Trophoblast cell (in vitro differentiated cells and primary cell): ENCODE results near the gene ISCU.

Source experiments
- DNase-seq, 2 donors: peaks; one replicate each; pipeline ENCODE4 v3.0.0-alpha.2; 2016
- H2AFZ ChIP-seq: 2 replicates; pipeline ENCODE4 v1.6.1; 2013; ENCODE audit warnings: low read length, moderate library complexity, mild to moderate bottlenecking; ENCODE audit not compliant: insufficient read depth, poor library complexity
- H2AK5ac ChIP-seq: 2 replicates; pipeline ENCODE4 v1.6.1; 2013; ENCODE audit warnings: mild to moderate bottlenecking, low read length
- H2BK120ac ChIP-seq: 2 replicates; pipeline ENCODE4 v1.6.1; 2013; ENCODE audit warnings: low read length, mild to moderate bottlenecking, moderate library complexity; ENCODE audit not compliant: insufficient read depth, poor library complexity
- H2BK12ac ChIP-seq: 2 replicates; pipeline ENCODE4 v1.6.1; 2013; ENCODE audit warnings: mild to moderate bottlenecking, low read length, moderate library complexity
- H2BK5ac ChIP-seq: 2 replicates; pipeline ENCODE4 v1.6.1; 2013; ENCODE audit warnings: low read length, low read depth, moderate library complexity, mild to moderate bottlenecking; ENCODE audit not compliant: poor library complexity
- H3K14ac ChIP-seq: 2 replicates; pipeline ENCODE4 v1.6.1; 2013; ENCODE audit warnings: mild to moderate bottlenecking, low read length
- H3K18ac ChIP-seq: 2 replicates; pipeline ENCODE4 v1.6.1; 2013; ENCODE audit warnings: mild to moderate bottlenecking, low read length
- H3K23ac ChIP-seq: 2 replicates; pipeline ENCODE4 v1.6.1; 2013; ENCODE audit warnings: low read length
- H3K27ac ChIP-seq: 2 replicates; pipeline ENCODE4 v1.5.1; 2013; ENCODE audit warnings: low read depth, mild to moderate bottlenecking, inconsistent platforms, low read length, moderate library complexity
- H3K27me3 ChIP-seq: 2 replicates; pipeline ENCODE4 v1.6.1; 2013; ENCODE audit warnings: inconsistent platforms, mild to moderate bottlenecking, low read length, moderate library complexity; ENCODE audit not compliant: insufficient read depth
- H3K36me3 ChIP-seq, 2 experiments: 1 replicate in 1 of 2; 2 replicates in 1 of 2; pipeline ENCODE4 v1.6.1; 2013; ENCODE audit warnings: low read length in 2 of 2, mild to moderate bottlenecking in 2 of 2, moderate library complexity in 1 of 2; ENCODE audit not compliant: insufficient read depth in 2 of 2, control insufficient read depth in 1 of 2
- H3K4ac ChIP-seq: 2 replicates; pipeline ENCODE4 v1.6.1; 2013; ENCODE audit warnings: low read depth, mild to moderate bottlenecking, low read length, moderate library complexity
- H3K4me1 ChIP-seq, 2 experiments: 1 replicate in 1 of 2; 2 replicates in 1 of 2; pipeline ENCODE4 v1.6.1; 2013; ENCODE audit warnings: low read length in 2 of 2, mild to moderate bottlenecking in 2 of 2, moderate library complexity in 1 of 2; ENCODE audit not compliant: insufficient read depth in 2 of 2, control insufficient read depth in 1 of 2
- H3K4me2 ChIP-seq: 2 replicates; pipeline ENCODE4 v1.6.1; 2013; ENCODE audit warnings: inconsistent platforms, mild to moderate bottlenecking, low read length, moderate library complexity
- H3K4me3 ChIP-seq: 2 replicates; pipeline ENCODE4 v1.5.1; 2013; ENCODE audit warnings: mild to moderate bottlenecking, low read depth, low read length, inconsistent platforms
- H3K79me1 ChIP-seq: one replicate; pipeline ENCODE4 v1.6.1; 2013; ENCODE audit warnings: low read length
- H3K79me2 ChIP-seq: 2 replicates; pipeline ENCODE4 v1.6.1; 2013; ENCODE audit warnings: low read length, mild to moderate bottlenecking; ENCODE audit not compliant: control insufficient read depth, insufficient read depth, poor library complexity
- H3K9ac ChIP-seq: 2 replicates; pipeline ENCODE4 v1.6.1; 2013; ENCODE audit warnings: mild to moderate bottlenecking, low read length
- H3K9me3 ChIP-seq: 2 replicates; pipeline ENCODE4 v1.6.1; 2013; ENCODE audit warnings: low read depth, mild to moderate bottlenecking, control low read depth, inconsistent platforms, low read length; ENCODE audit not compliant: insufficient read depth
- H4K12ac ChIP-seq: 2 replicates; pipeline ENCODE4 v1.6.1; 2013; ENCODE audit warnings: low read depth, mild to moderate bottlenecking, low read length, moderate library complexity
- H4K8ac ChIP-seq: 2 replicates; pipeline ENCODE4 v1.6.1; 2013; ENCODE audit warnings: low read depth, mild to moderate bottlenecking, low read length, moderate library complexity
- H4K91ac ChIP-seq: one replicate; pipeline ENCODE4 v1.6.1; 2013; ENCODE audit warnings: low read depth, mild to moderate bottlenecking, low read length, moderate library complexity
- WGBS: extraction: QIAGEN DNeasy Blood & Tissue Kit; methylation state at CpG from one replicate; pipeline ENCODE4 v1.1.7; 2013; ENCODE audit warnings: missing lambda C conversion rate; ENCODE audit not compliant: insufficient read length, insufficient coverage; ENCODE audit errors: extremely low coverage; 5-methylcytosine and 5-hydroxymethylcytosine counted together

Gene ISCU

DNA sequence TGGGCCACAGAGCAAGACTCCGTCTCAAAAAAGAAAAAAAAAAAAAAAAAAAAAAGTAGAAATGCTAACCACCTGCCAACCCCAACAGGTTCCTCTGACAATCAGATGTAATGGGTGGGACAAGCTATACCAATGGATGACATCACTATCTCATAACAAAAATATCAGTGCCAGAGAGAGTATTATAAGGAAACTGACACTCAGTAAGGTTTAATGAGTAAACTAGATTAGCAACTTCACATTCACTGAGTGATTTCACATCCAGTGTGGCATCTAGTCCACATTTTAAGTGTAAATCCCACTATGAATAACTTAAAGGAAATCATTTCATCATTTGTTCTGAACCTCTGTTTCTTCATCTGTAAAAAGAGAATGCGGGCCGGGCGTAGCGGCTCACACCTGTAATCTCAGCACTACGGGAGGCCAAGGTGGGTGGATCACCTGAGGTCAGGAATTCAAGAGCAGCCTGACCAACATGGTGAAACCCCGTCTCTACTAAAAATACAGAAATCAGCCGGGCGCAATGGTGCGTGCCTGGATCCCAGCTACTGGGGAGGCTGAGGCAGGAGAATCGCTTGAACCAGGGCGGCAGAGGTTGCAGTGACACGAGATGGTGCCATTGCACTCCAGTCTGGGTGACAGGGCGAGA lies 3.3 kb upstream of the ISCU start:
- no peak overlapping the region for H2BK12ac ChIP-seq
- DNase-seq: peak in 1 of 2 donors; percentile 27
- H3K79me1 ChIP-seq: peaks cover 21% of the 10 kb centered on the region
- no peak overlapping the region for H3K4me3 ChIP-seq
- H2BK5ac ChIP-seq: no peak overlapping the region
- no peak overlapping the region for H4K8ac ChIP-seq
- no peak overlapping the region for H3K18ac ChIP-seq
- H4K91ac ChIP-seq: no peak overlapping the region
- no peak overlapping the region for H2BK120ac ChIP-seq
- H3K4me1 ChIP-seq: peaks cover 4 to 11% of the 10 kb centered on the region in 2 experiments
- H3K4ac ChIP-seq: peak overlapping the region; percentile 91
- H3K23ac ChIP-seq: no peak overlapping the region
- H3K36me3 ChIP-seq: peaks cover 7 to 18% of the 10 kb centered on the region in 2 experiments
- H3K27me3 ChIP-seq: no peaks in the 10 kb centered on the region
- H2AK5ac ChIP-seq: no peak overlapping the region
- H3K4me2 ChIP-seq: no peak overlapping the region
- no peak overlapping the region for H3K14ac ChIP-seq
- H2AFZ ChIP-seq: no peak overlapping the region
- no peak overlapping the region for H4K12ac ChIP-seq
- H3K27ac ChIP-seq: no peak overlapping the region
- H3K79me2 ChIP-seq: peaks cover 29% of the 10 kb centered on the region
- H3K9me3 ChIP-seq: peaks cover 2% of the 10 kb centered on the region
- no peak overlapping the region for H3K9ac ChIP-seq
- no CpG with 5 or more reads among the region's 14 CpGs for WGBS

DNA sequence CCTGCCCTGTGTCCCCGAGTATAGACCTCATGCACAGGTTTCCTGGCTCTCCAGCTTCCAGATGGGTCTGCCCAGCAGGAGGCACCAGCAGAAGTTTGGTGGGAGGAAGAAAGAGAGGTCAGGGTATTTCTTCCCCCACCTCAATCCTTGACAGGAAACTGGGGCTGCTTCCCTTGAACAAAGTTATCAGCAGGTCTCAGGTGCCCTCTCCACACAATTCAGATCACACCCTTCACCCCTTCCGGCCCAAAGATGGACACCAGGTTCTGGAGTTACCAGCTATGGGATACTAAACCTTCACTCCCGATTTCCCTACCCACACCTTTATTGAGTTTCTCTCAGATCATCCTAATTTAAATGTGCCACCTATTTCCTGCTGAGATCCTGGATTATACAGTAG lies 2.6 kb upstream of the ISCU start:
- no peak overlapping the region for H4K12ac ChIP-seq
- no peak overlapping the region for H3K4me3 ChIP-seq
- H3K79me1 ChIP-seq: peaks cover 21% of the 10 kb centered on the region
- H3K9ac ChIP-seq: no peak overlapping the region
- no peak overlapping the region for H3K14ac ChIP-seq
- no peak overlapping the region for H3K27ac ChIP-seq
- H2BK5ac ChIP-seq: no peak overlapping the region
- no peak overlapping the region for H3K18ac ChIP-seq
- H2BK12ac ChIP-seq: no peak overlapping the region
- no peak overlapping the region for H4K8ac ChIP-seq
- no peak overlapping the region for H2AK5ac ChIP-seq
- peaks cover 2% of the 10 kb centered on the region for H3K9me3 ChIP-seq
- H3K27me3 ChIP-seq: no peaks in the 10 kb centered on the region
- H2AFZ ChIP-seq: no peak overlapping the region
- peak overlapping the region; percentile 83 for H3K4ac ChIP-seq
- H3K23ac ChIP-seq: no peak overlapping the region
- WGBS: no CpG with 5 or more reads among the region's 3 CpGs
- peaks cover 7 to 24% of the 10 kb centered on the region in 2 experiments for H3K36me3 ChIP-seq
- peaks cover 4 to 11% of the 10 kb centered on the region in 2 experiments for H3K4me1 ChIP-seq
- H4K91ac ChIP-seq: no peak overlapping the region
- no peak overlapping the region for H2BK120ac ChIP-seq
- H3K4me2 ChIP-seq: peak overlapping the region; percentile 92
- H3K79me2 ChIP-seq: peaks cover 29% of the 10 kb centered on the region
- no peak for DNase-seq

DNA sequence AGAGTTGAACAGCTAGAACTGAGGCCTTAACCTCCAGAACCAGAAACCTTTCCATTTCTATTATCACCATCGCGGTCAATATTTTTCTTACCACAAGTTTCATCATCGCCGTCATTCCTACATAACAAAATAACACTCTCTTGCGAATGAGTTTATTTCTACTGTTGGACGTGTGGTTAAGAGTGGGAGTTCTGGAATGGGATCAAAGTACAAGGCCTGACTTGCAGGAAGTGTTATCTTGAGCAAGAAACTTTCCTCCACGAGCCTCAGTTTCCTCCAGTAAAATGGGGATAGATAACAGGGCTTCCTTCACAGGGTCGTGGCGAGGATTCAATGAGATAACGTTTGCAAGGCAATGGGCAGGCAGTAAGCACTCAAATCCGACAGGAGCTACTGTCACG lies 2.1 kb upstream of the ISCU start:
- Histone ChIP-seq H3K4ac (peak overlapping the region; percentile 100), H2BK120ac (peak overlapping the region; percentile 95), H3K4me1 (peaks cover 6 to 11% of the 10 kb centered on the region in 2 experiments), H3K79me2 (peaks cover 29% of the 10 kb centered on the region), H4K8ac (peak overlapping the region; percentile 100), H3K27me3 (no peaks in the 10 kb centered on the region), H2BK5ac (no peak overlapping the region), H2AK5ac (no peak overlapping the region), H4K91ac (peak overlapping the region; percentile 99), H3K18ac (no peak overlapping the region), H3K4me2 (peak overlapping the region; percentile 92), H3K14ac (peak overlapping the region; percentile 99), H3K27ac (no peak overlapping the region), H3K79me1 (peaks cover 23% of the 10 kb centered on the region), H3K9me3 (peaks cover 2% of the 10 kb centered on the region), H2BK12ac (no peak overlapping the region), H3K4me3 (peak overlapping the region; percentile 97), H3K36me3 (peaks cover 8 to 29% of the 10 kb centered on the region in 2 experiments), H2AFZ (peak overlapping the region; percentile 99), H3K9ac (peak overlapping the region; percentile 96), H4K12ac (peak overlapping the region; percentile 99), H3K23ac (no peak overlapping the region)
- no CpG with 5 or more reads among the region's 12 CpGs for WGBS
- DNase-seq: peak in 1 of 2 donors; percentile 16

DNA sequence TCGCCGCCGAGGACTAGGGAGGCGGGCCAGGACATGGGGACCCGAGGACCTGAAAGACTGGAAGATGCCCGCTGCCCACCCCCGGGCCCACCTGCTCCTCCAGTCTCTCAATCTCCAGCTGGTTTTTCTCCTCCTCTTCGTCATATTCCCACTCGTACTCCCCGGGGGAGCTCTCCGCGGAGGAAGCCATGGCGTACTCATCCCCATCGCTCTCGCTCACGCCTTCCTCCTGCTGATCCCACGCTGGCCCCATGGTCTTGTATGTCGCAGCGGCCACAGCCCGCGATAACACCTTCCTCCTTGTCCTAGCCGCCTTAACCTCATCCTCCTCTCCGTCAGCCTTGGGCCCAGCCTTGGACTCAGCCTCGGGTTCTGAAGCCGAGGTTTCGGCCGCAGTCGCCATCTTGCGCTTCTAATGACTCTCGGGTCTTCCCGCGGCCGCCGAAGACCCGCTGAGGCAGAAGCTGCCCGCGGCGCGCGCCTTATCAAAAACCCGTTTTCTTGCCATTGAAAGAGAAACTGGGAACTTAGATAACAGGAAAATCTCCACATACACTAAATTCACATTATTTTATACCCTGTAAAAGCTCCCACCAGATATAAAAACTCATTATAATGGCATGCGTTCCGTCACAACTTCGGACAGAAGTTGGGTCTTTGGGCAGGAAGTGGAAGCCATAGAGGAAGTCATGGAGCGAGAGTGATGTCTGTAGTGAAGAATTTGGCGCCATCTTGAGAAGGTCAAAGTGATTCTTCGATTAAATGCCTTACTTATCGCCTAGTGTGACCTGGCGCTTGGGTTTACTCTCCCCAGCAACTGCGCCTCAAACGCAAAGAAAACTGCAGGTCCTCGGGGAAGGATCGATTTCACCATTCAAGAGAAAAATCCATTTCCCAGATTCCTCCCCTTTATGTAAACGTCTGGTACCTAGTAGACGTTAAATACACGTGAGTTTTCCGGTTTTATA lies 1.4 kb upstream of the ISCU start, which contains the start of gene SART3:
Gene SART3, minus strand, starts transcription at position 422 of the 968 bp plus-strand sequence. Its CDS starts 19 bp downstream, at position 403.
- H3K14ac ChIP-seq: peak within 1 kb of the TSS; percentile 99
- H4K8ac ChIP-seq: peak within 1 kb of the TSS; percentile 100
- H3K4me2 ChIP-seq: peak within 1 kb of the TSS; percentile 92
- H2AK5ac ChIP-seq: peak within 1 kb of the TSS; percentile 98
- peak within 1 kb of the TSS; percentile 99 for H2AFZ ChIP-seq
- H3K4ac ChIP-seq: peak within 1 kb of the TSS; percentile 100
- H3K18ac ChIP-seq: peak within 1 kb of the TSS; percentile 99
- peak within 1 kb of the TSS; percentile 96 for H3K9ac ChIP-seq
- H3K9me3 ChIP-seq: peaks cover 2% of the 10 kb centered on the region
- H3K27ac ChIP-seq: peak within 1 kb of the TSS; percentile 90
- H3K27me3 ChIP-seq: no peaks in the 10 kb centered on the region
- no peak within 1 kb of the TSS for H3K23ac ChIP-seq
- peaks cover 6 to 13% of the 10 kb centered on the region in 2 experiments for H3K4me1 ChIP-seq
- H2BK5ac ChIP-seq: peak within 1 kb of the TSS; percentile 96
- H3K36me3 ChIP-seq: peaks cover 8 to 33% of the 10 kb centered on the region in 2 experiments
- H2BK12ac ChIP-seq: no peak within 1 kb of the TSS
- peak within 1 kb of the TSS; percentile 95 for H2BK120ac ChIP-seq
- no CpG with 5 or more reads among the region's 57 CpGs for WGBS
- H3K4me3 ChIP-seq: peak within 1 kb of the TSS; percentile 97
- H4K12ac ChIP-seq: peak within 1 kb of the TSS; percentile 99
- peaks cover 25% of the 10 kb centered on the region for H3K79me1 ChIP-seq
- H4K91ac ChIP-seq: peak within 1 kb of the TSS; percentile 99
- H3K79me2 ChIP-seq: peaks cover 30% of the 10 kb centered on the region
- peak; percentile 79 to 93 for DNase-seq
